Measurements from ENCODE around the gene SMYD5.
"Not testable (repeated sequence)": the region's sequence is repeated elsewhere in the genome, so short reads cannot be mapped to it uniquely, and the experiment has no call there.

The SMYD5 gene

GRCh38 chr2:73259704-73260337 is 45.8 kb downstream of the SMYD5 start:
- no peak for DNase-seq (ENCODE audit: low read depth)

GRCh38 chr2:73260338-73260984 is 46.4 kb downstream of the SMYD5 start:
- peak; percentile 41 for DNase-seq (ENCODE audit: low read depth)

GRCh38 chr2:73262108-73262651 is 48.1 kb downstream of the SMYD5 start:
- DNase-seq (ENCODE audit: low read depth) = no peak

GRCh38 chr2:73262691-73263429 is 48.8 kb downstream of the SMYD5 start:
- not testable (repeated sequence) for DNase-seq (ENCODE audit: low read depth)

- DNase-seq (ENCODE audit: low read depth) = no peak
These were observed 49.7 kb downstream of the SMYD5 start for GRCh38 chr2:73263540-73264331.

- no peak for DNase-seq (ENCODE audit: low read depth)
These were observed 50.2 kb downstream of the SMYD5 start for GRCh38 chr2:73264332-73264606.

GRCh38 chr2:73264783-73265182 is 50.7 kb downstream of the SMYD5 start:
- DNase-seq (ENCODE audit: low read depth) = no peak

- no peak for DNase-seq (ENCODE audit: low read depth)
These were observed 51.4 kb downstream of the SMYD5 start for GRCh38 chr2:73265298-73266060.

GRCh38 chr2:73266061-73266901 is 52.2 kb downstream of the SMYD5 start:
- no peak for DNase-seq (ENCODE audit: low read depth)

GRCh38 chr2:73267008-73267407 is 53.0 kb downstream of the SMYD5 start:
- DNase-seq (ENCODE audit: low read depth) = no peak

- DNase-seq (ENCODE audit: low read depth) = no peak
These were observed 54.4 kb downstream of the SMYD5 start for GRCh38 chr2:73268366-73268829.

- peak; percentile 22 for DNase-seq (ENCODE audit: low read depth)
These were observed 55.0 kb downstream of the SMYD5 start for GRCh38 chr2:73268830-73269685.

GRCh38 chr2:73269686-73270465 is 55.8 kb downstream of the SMYD5 start:
- DNase-seq (ENCODE audit: low read depth) = no peak

GRCh38 chr2:73272270-73272669 is 58.2 kb downstream of the SMYD5 start:
- no peak for DNase-seq (ENCODE audit: low read depth)
